Lower leg skin (tissue), 3 donors: Measurements from ENCODE around the gene ARMC12.

Experiments used
- POLR2A ChIP-seq, 2 donors: fragments of 450-650 bp; IDR thresholded peaks; one replicate each; pipeline ENCODE4 v1.6.1; 2016 to 2017; ENCODE audit warnings: antibody characterized with exemption in 2 of 2, mild to moderate bottlenecking in 1 of 2, moderate library complexity in 1 of 2
- TF ChIP-seq, protein P1 (sequence below), 3 donors: fragments of 450-650 bp; IDR thresholded peaks; one replicate each; pipeline ENCODE4 v1.5.1; 2016; ENCODE audit warnings: antibody characterized with exemption in 3 of 3, mild to moderate bottlenecking in 3 of 3, moderate library complexity in 2 of 3

- TF ChIP-seq, protein P1, sequence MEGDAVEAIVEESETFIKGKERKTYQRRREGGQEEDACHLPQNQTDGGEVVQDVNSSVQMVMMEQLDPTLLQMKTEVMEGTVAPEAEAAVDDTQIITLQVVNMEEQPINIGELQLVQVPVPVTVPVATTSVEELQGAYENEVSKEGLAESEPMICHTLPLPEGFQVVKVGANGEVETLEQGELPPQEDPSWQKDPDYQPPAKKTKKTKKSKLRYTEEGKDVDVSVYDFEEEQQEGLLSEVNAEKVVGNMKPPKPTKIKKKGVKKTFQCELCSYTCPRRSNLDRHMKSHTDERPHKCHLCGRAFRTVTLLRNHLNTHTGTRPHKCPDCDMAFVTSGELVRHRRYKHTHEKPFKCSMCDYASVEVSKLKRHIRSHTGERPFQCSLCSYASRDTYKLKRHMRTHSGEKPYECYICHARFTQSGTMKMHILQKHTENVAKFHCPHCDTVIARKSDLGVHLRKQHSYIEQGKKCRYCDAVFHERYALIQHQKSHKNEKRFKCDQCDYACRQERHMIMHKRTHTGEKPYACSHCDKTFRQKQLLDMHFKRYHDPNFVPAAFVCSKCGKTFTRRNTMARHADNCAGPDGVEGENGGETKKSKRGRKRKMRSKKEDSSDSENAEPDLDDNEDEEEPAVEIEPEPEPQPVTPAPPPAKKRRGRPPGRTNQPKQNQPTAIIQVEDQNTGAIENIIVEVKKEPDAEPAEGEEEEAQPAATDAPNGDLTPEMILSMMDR (IDR thresholded peaks at IDR 0.05), result no peak
- no peak for TF ChIP-seq POLR2A (IDR thresholded peaks at IDR 0.05)
These were observed 38.2 kb downstream of the ARMC12 start for GRCh38 chr6:35775031-35775430.
